EL (cell line): ENCODE data around the gene EXOSC10.
"Not testable (repeated sequence)": the region's sequence is repeated elsewhere in the genome, so short reads cannot be mapped to it uniquely, and the experiment has no call there.

Experiments used
- DNase-seq: peaks from one replicate; pipeline ENCODE4 v3.0.0-alpha.2; 2016

Gene EXOSC10

DNA sequence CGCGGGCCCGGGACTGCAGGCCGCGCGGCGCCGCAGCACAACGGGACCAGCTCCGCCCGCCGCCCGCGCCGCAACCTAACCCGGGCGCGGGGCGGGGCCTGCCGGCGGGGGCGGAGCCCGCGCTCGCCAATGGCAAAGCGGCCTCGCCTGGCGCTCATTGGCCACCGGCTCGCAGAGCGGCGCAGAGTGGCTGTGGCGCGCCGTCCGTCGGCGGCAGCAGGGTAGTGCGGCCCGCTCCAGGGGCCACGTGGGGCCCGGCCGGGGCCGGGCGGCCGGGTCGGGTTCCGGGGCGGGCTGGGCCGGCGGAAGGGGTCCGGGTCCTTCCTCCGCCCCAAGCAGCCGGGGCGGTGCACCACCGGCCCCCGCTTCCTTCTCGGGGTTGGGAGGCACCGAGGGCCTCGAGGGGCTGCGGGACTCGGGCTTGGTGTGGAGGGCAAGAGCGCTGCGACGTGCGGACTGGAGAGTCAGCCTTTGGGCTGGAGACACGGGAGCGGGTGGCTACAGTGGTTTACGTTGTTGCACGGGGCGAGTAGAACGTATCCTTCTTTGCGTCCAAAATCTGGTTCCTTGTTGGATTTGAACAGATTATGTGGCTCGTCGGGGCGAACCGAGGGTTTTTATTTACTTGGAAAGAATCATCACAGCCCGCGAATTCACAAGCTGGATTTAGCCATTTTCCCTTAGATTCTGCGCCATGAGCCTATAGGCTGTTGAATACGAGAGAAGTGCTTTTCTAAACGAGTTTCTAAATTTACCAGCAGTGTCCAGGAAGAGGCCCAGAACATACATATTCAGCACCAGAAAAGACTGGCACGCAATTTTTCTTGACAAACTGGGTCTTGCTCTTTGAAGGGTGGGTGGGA lies 39.5 kb downstream of the EXOSC10 start, which contains the start of gene SRM:
Gene SRM (minus strand): TSS at position 51 of the 863 bp plus-strand sequence. CDS start 75 bp downstream, outside the sequence.
- DNase-seq, result peak; percentile 91

DNA sequence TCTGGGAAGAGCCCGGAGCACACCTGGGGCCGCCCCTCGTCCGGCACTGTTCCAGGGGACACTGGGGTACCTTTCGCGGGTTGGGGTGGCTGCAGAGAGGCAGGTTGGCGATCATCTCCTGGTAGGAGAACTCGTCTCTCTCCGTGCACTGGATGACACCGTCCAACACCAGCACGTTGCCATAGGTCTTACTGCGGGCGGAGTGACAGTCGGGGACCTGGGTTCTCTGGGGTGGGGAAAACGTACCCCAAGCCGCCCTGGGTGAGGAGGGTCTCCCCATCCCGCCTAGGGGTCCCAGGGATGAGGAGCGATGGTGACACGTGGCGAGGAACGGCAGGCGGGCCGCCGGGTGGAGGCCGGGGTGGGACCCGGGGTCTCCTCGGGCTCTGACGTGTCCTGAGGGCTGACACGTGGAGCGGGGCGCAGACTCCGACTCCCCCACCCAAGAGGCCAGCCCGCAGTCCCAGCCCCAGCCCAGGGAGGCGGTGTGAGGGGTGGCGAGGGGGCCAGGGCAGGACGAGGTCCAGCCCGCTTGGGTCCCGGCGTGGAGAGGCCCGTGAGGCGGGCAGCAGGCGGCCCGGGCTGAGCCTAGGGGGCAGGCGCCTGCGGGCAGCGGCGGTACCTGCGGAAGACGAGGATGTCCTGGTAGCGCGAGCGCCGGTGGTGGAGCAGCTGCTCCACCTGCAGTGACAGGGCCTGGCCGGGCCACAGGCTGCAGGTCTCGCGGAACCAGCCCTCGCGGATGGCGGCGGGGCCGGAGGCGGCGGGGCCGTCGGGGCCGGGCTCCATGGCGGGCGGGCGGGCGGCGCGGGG lies 40.3 kb downstream of the EXOSC10 start:
- DNase-seq, result no peak

DNA sequence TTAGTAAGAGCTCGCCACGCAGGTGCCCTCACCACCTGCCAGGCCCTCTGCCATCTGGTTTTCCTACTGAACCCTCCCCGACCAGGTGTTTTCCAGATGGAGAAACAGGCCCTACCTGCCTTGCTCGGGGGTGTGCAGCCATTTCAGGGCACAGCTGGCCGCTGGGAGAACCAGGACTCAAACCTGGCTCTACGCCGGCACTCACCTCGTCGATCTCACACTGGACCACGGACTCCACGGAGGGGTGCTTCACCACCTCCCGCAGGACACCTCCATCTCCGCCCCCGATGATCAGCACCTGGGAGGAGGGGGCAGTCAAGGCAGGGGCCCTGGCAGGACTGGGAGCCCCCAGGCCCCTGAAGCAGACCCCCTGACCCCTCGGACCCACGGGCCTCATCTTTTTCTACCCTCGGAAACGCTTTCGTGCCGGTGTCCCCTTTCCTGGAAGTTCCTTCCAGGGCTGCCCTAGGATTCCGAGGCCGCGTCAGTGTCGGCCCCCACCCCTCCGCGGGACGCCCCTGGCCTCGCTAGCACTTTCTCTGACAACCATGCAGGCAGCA lies 41.0 kb downstream of the EXOSC10 start:
- no peak for DNase-seq

DNA sequence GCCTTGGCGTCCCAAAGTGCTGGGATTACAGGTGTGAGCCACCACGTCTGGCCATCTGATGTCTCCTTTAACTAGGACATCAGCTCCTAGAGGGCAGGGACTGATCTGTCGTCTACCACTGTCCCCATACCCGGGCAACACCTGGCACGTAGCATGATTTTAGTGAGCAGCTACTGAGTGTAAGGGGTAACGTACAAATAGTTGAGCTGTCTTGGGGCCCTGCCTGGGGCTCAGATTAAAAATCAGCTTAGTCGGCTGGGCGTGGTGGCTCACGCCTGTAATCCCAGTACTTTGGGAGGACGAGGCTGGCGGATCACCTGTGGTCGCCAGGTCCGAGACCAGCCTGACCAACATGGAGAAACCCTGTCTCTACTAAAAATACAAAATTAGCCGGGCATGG lies 41.6 kb downstream of the EXOSC10 start:
- DNase-seq, result no peak

DNA sequence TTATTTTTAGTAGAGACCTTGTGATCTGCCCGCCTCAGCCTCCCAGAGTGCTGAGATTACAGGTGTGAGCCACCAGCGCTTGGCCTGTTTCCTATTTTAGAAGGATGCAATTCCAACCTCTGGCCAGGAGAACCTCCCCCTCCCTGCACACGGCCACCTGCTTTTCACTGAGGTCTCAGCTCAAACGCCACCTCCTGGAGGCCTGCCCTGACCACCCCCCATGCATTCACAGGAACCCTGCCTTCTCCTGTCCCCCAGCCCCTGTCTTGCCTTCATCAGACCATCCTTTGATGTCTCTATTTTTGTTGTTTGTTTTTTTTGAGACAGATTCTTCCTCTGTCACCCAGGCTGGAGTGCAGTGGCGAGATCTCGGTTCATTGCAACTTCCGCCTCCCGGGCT lies 42.2 kb downstream of the EXOSC10 start:
- no peak for DNase-seq

DNA sequence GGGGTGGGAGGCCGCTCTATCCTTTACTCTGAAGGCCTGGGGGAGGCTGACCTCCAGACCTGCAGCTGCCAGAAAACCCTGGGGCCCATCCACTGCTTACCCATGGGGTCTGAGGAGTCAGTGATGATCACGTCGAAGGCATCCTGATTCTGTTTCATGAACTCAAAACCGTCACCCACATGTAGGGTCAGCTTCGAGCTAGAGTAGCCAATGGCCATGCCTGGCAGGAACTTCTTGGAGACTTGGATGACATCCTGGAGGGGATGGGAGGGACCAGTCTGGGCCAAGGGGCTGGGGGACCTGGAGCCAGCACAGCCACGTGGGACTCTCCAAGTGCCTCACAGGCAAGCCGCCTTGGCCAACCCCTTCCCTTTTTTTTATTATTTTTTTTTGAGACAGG lies 43.2 kb downstream of the EXOSC10 start:
- DNase-seq, result no peak

DNA sequence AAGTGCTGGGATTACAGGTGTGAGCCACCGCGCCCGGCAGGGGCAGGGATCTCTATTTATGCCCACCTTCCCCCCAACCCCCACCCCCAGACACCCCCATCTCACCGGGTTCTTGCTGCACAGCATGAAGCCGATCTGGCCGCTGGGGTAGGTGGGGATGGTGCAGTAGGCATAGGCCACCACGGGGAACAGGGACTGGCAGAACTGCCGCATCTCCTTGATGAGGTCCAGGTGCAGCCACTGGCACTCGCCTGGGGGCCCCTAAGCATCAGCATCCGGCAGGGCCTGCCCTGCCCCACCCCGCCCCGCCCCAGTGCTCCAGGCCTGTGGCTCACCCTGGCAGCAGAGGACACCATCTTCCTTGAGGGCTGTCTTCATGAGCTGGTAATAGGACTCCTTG lies 44.0 kb downstream of the EXOSC10 start:
- DNase-seq, result no peak

DNA sequence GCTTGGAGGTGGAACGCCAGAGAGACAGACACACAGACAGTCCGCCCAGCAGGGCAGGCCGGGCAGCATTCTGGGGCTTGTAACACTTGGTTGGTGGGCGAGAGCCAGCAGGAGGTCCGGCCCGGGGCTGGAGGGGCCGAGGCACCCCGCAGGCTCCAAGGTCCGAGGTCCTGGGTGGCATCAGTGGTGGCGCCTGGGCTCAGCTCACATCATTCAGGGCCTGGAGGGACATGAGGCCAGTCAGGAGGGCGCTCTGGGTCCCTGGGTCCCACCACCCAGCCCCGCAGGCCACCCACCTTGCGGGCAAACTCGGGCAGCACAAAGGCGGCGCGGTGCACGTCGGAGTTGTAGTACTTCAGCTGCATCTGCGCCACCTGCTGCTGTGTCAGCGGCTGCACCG lies 45.0 kb downstream of the EXOSC10 start:
- no peak for DNase-seq

DNA sequence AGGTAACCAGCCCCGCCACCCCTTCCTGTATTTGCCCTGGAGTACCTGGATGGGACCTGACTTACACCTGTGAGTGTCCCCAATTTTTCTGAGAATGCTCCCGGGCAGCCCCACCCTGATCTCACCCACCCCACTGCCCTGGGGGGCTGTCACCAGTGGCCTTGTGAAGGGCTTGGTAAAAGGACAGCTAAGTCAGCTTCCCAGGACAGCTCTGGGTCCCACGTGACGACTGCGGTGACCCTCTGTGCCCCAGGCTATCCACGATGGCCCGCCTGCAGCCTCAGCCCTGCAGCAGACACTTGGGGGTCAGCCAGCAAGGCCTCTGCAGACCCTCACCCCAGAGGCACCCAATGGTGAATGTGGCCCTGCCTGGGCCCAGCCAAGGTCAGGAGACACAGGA lies 45.5 kb downstream of the EXOSC10 start:
- DNase-seq, result no peak

DNA sequence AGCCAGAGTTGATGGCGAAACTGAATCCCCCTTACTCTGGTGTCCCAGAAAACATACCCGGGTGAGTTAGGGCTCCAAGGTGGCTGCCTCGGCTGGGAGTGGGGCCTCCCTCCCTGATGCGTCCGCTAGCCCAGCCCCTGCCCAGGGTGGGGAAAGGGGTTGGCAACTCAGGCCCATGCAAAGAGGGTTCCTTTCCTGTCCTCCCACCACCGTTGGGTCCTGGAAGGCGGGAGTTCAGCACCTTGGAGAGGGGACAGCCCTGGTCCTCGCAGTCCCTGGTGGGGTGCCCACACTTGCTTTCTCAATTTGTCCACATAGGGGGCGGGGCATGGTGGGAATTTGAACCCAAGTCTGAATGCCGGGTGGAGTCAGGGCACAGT lies 45.9 kb downstream of the EXOSC10 start:
- DNase-seq, result no peak

DNA sequence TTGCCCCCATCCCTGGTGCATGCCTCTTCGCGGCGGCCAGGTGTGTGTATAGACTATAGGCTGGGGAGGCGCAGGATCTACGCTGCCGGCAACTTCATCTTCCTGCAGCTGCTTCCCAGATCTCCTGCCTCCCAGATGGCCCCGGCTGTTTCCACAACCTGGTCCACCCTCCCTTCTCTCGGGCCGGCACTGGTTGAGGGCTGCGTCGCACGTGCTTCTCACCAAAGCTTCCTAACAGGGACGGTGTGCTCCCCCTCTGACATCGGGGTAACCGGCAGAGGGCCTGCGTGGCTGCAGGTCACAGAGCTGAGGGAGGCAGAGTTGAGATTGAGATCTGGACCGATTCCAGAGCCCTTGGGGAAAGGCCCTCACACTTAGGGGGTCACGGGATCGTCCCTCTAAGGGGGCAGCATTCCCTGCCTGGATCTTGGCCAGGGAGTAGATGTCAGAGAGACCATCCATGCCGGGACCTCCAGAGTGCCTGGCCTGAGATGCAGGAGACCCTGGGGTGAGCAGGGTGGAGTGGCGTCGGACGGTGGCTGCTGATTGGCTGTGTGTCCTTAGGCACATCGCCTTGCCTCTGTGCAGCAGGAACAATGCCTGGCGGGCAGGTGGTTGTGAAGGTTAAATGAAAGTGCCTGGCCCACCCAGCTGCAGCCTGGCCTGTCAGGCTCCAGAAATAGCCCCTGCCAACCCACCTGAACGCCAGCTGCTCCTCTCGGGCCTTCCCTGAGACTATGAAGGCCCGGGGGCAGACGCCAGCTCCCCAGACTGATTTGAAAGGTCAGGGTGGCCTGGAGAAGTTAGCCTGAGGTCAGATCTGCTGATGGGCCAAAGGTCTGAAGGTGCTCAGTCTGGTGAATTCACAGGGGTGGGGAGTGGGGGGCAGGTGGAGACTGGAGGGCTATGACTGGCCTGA lies 46.6 kb downstream of the EXOSC10 start:
- no peak for DNase-seq

DNA sequence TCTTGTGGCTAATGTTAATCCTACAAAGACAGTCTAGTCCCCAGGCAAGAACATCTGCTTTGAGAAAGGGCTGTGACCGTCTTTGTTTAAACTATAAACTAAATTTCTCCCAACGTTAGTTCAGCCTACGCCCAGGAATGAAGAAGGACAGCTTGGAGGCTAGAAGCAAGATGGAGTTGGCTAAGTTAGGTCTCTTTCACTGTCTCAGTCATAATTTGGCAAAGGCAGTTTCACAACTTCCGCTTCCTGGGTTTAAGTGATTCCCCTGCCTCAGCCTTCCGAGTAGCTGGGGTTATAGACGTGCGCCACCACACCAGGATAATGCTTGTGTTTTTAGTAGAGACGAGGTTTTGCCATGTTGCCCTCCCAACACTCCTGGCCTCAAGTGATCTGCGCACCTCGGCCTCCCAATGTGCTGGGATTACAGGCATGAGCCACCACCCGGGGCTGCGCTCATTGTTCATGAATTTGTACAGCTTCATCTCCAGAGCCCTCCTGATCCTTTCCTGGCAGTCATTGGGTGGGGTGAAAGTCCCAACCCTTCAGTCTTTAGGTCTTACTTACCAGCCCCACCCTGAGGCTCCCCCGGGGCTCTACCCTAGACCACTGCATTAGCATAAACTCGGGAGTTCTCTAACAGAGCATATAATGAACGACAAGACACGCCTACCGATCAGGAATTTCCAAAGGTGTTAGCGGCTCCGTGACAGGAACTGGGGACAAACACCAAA lies 47.7 kb downstream of the EXOSC10 start:
- no peak for DNase-seq

DNA sequence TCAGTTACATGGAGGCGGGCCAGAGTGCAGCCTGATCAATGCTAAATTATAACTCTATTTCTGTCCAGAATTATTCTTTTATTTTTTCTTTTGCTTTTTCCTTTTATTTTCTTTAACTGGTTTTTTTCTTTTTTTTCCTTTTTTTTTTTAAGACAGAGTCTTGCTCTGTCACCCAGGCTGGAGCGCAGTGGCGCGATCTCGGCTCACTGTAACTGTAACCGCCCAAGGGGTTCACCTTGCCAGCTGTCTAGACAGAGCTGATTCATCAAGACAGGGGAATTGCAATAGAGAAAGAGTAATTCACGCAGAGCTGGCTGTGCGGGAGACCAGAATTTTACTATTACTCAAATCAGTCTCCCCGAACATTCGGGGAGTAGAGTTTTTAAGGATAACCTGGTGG lies 48.5 kb downstream of the EXOSC10 start:
- DNase-seq, result not testable (repeated sequence)

DNA sequence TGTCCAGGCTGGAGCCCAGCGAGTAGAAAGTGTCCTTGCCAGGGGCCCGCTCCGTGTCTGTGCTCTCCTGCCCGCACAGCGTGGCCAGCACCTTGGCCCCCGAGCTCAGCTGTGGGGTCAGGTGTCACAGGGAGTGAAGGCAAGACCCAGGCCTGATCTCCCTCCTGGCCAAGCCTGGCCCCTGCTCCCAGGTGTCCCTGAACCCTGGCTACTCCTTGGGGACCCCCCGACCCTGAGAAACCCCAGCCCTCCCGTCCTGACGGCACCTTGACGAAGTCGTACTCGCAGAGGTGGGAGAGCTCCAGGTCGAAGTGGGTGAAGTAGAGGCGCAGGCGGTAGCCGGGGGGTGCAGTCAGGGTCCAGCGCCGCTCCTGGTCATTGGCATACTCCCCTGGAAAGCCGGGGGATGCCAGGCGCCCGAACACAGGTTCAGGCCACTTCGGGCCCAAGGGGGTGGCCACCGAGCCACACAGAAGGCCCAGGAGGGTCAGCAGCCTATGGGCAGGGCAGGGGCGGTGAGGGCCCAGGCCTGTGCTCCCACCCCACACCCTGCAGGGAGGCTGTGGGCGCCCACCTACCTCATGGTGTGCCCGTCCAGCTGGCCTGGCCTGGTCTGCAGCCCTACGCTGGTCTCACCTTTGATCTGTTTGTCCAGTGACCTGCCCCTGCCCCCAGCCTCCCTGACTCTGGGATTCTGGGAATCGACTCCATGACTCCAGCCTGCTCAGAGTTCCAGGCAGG lies 52.9 kb downstream of the EXOSC10 start, which contains the start of gene MASP2:
Gene MASP2 (minus strand): TSS at position 615 of the 741 bp plus-strand sequence. CDS start 32 bp downstream, at position 583.
- no peak for DNase-seq

DNA sequence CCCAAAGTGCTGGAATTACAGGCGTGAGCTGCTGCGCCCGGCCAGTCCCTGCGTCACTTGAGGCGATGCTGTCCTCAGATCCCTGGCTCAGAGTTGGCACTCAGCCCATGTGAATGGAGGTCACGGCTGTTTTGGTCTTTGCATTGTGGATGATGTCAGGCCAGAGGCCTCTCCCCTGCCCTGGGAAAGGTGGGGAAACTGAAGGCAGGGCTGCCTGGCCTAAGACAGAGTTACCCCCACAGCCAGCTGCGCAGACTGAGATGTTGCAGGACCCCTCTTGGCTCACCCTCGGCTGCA lies 53.5 kb downstream of the EXOSC10 start:
- DNase-seq, result no peak

DNA sequence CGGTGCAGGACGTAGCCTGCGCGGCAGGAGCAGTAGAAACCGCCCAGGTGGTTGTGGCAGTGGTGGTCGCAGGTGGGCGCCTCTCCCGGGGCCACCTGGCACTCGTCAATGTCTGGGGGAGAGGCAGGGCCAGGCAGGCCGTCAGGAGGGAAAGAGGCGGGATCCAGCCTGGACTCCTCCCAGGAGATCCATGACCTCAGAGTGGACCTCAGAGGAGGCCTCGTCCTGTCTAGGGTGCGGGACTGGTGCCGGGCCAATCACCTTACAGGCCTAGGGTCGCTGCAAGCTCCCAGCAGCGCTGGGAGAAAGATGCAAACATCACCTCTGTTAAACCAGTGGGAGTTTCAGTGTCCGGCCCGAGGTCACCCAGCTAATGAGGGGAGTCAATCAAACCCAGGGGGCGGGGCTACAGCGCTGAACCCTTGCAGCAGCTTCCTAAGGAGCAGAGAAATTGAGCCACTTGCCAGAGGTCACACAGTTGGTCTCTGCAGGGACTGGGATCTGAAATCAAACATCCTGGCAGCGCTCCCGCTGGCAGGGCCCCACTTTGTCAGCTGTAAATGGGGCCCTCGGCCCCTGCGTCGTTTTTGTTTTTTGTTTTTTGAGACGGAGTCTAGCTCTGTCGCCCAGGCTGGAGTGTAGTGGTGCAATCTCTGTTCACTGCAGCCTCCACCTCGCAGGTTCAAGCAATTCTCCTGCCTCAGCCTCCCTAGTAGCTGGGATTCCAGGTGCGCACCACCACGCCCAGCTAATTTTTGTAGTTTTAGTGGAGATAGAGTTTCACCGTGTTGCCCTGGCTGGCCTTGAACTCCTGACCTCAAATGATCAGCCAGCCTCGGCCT lies 54.0 kb downstream of the EXOSC10 start:
- no peak for DNase-seq

DNA sequence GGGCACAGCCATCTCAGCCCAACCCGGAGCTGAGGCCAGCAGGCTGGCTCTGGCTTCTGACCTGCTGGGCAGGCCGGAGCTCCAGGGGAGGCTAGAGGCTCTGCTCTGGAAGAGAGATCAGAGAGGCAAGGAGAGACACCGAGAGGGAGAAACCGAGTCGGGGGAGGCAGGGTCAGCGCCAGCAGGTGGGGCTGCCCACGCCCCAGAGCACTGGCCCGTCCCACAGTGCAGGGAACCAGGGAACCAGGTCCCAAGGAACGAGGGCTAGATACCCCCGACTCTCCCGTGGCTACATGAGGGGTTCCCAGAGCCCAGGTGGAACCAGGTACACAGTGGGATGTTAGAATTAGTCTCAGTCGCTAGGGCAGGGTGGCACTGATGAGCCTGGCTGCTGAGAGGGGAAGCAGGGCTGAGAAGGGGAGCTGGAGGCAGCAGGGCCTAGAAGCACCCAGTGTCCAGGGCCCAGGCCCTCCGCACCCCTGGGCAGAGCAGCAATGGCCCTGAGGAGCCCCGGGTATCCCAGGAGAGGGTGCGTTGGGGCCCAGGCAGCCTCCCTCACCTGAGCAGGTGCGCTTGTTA lies 54.7 kb downstream of the EXOSC10 start:
- no peak for DNase-seq

DNA sequence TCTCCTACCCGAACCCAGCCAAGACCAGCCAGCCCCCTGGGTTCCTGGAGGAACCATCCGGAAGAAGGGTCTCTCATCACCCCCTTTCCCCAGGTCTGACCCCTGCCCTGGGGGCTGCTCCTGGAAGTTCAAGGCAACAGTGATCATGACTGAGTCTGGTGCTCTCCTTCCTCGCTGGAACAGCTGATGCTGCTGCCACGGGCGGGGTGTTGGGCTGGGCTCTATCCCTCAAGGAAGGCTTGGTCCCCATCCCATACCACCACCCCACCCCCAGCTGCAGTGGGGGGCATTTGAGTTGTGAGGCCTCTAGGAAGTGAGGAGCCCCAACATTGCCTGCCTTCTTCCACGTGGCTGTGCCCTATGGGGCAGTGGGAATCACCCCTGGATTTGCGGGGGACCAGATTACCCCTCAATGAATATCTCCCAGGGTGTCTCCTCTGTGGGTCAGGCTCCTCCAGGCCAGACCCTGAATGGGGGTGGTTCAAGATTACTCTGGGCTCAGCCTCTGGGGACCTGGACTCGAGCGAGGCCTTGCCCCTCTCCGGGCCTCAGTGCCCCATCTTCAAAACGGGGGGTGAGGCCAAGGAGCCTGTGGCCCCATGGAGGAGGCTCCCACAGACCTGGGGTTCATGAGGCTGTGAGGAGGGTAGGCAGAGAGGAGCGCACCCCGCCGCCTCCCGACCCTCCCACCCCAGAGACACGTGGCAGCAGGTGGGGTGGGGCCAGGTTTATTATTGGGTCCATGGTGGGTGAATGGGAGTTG lies 55.4 kb downstream of the EXOSC10 start:
- no peak for DNase-seq
